ENCODE data around the gene SEMA4C. TPM values are rescaled to one million over a fixed set of nuclear protein-coding genes. Genes with fewer than 3 reads are reported as not detected.

Gene SEMA4C
- total and polyA plus RNA-seq, 5 donors: 19.3 to 28.5 (median 23.5) TPM

GRCh38 chr2:96888072-96889011 lies 18.5 kb upstream of the SEMA4C start:
- intact Hi-C loops (cut with DNase I): no loop called here
- DNase-seq: peak in 2 of 3 donors; percentile 83 to 86
- Histone ChIP-seq H3K4me3 (ENCODE audit: low read length) (no peak overlapping the region), H3K27me3 (ENCODE audit: control insufficient read depth, insufficient read depth) (no peaks in the 10 kb centered on the region), H3K4me1 (ENCODE audit: control insufficient read depth, insufficient read depth, low read length) (peaks cover 12% of the 10 kb centered on the region), H3K9me3 (ENCODE audit: control insufficient read depth, low read length) (no peaks in the 10 kb centered on the region), H3K27ac (ENCODE audit: low read length) (no peak overlapping the region)
- peak in 1 of 2 donors; percentile 51 for ATAC-seq
- 52% methylated on average over 12 of the region's 12 CpGs for WGBS

GRCh38 chr2:96887493-96888012 lies 17.7 kb upstream of the SEMA4C start:
- intact Hi-C loops (cut with DNase I): no loop called here
- no peaks in the 10 kb centered on the region for H3K9me3 ChIP-seq (ENCODE audit: control insufficient read depth, low read length)
- H3K27me3 ChIP-seq (ENCODE audit: control insufficient read depth, insufficient read depth): no peaks in the 10 kb centered on the region
- peak; percentile 36 to 76 for ATAC-seq
- H3K4me3 ChIP-seq (ENCODE audit: low read length): no peak overlapping the region
- 43% methylated on average over 18 of the region's 18 CpGs for WGBS
- no peak overlapping the region for H3K27ac ChIP-seq (ENCODE audit: low read length)
- H3K4me1 ChIP-seq (ENCODE audit: control insufficient read depth, insufficient read depth, low read length): peaks cover 12% of the 10 kb centered on the region
- peak; percentile 52 to 86 (median 79) for DNase-seq

- intact Hi-C loops (cut with DNase I): no loop called here
- peaks cover 2% of the 10 kb centered on the region for H3K4me1 ChIP-seq (ENCODE audit: control insufficient read depth, insufficient read depth, low read length)
- no peaks in the 10 kb centered on the region for H3K9me3 ChIP-seq (ENCODE audit: control insufficient read depth, low read length)
- no peak overlapping the region for H3K27ac ChIP-seq (ENCODE audit: low read length)
- 92% methylated on average over 23 of the region's 23 CpGs for WGBS
- no peak for ATAC-seq
- no peak for DNase-seq
- no peaks in the 10 kb centered on the region for H3K27me3 ChIP-seq (ENCODE audit: control insufficient read depth, insufficient read depth)
- no peak overlapping the region for H3K4me3 ChIP-seq (ENCODE audit: low read length)
Measured at GRCh38 chr2:96885432-96886347, 15.8 kb upstream of the SEMA4C start.

GRCh38 chr2:96884299-96885094 lies 14.6 kb upstream of the SEMA4C start:
- H3K9me3 ChIP-seq (ENCODE audit: control insufficient read depth, low read length): no peaks in the 10 kb centered on the region
- peak in 1 of 2 donors; percentile 27 for ATAC-seq
- WGBS: 79% methylated on average over 19 of the region's 19 CpGs
- H3K27ac ChIP-seq (ENCODE audit: low read length): no peak overlapping the region
- H3K4me3 ChIP-seq (ENCODE audit: low read length): no peak overlapping the region
- no peaks in the 10 kb centered on the region for H3K27me3 ChIP-seq (ENCODE audit: control insufficient read depth, insufficient read depth)
- H3K4me1 ChIP-seq (ENCODE audit: control insufficient read depth, insufficient read depth, low read length): peaks cover 2% of the 10 kb centered on the region
- intact Hi-C loops (cut with DNase I): no loop called here
- DNase-seq: no peak

GRCh38 chr2:96883306-96883705 lies 13.4 kb upstream of the SEMA4C start:
- Histone ChIP-seq H3K4me3 (ENCODE audit: low read length) (no peak overlapping the region), H3K4me1 (ENCODE audit: control insufficient read depth, insufficient read depth, low read length) (peaks cover 2% of the 10 kb centered on the region), H3K27ac (ENCODE audit: low read length) (no peak overlapping the region), H3K9me3 (ENCODE audit: control insufficient read depth, low read length) (no peaks in the 10 kb centered on the region), H3K27me3 (ENCODE audit: control insufficient read depth, insufficient read depth) (no peaks in the 10 kb centered on the region)
- no peak for ATAC-seq
- WGBS: 82% methylated on average over 9 of the region's 9 CpGs
- intact Hi-C loops (cut with DNase I): no loop called here
- no peak for DNase-seq

- no peaks in the 10 kb centered on the region for H3K27me3 ChIP-seq (ENCODE audit: control insufficient read depth, insufficient read depth)
- DNase-seq (no peak), ATAC-seq (no peak)
- 87% methylated on average over 8 of the region's 8 CpGs for WGBS
- H3K4me1 ChIP-seq (ENCODE audit: control insufficient read depth, insufficient read depth, low read length): peaks cover 2% of the 10 kb centered on the region
- intact Hi-C loops (cut with DNase I): no loop called here
- no peak overlapping the region for H3K4me3 ChIP-seq (ENCODE audit: low read length)
- no peak overlapping the region for H3K27ac ChIP-seq (ENCODE audit: low read length)
- H3K9me3 ChIP-seq (ENCODE audit: control insufficient read depth, low read length): no peaks in the 10 kb centered on the region
Measured at GRCh38 chr2:96882906-96883305, 13.0 kb upstream of the SEMA4C start.

- H3K27ac ChIP-seq (ENCODE audit: low read length): no peak overlapping the region
- no peaks in the 10 kb centered on the region for H3K27me3 ChIP-seq (ENCODE audit: control insufficient read depth, insufficient read depth)
- H3K4me3 ChIP-seq (ENCODE audit: low read length): no peak overlapping the region
- 79% methylated on average over 12 of the region's 12 CpGs for WGBS
- H3K9me3 ChIP-seq (ENCODE audit: control insufficient read depth, low read length): no peaks in the 10 kb centered on the region
- intact Hi-C loops (cut with DNase I): no loop called here
- no peaks in the 10 kb centered on the region for H3K4me1 ChIP-seq (ENCODE audit: control insufficient read depth, insufficient read depth, low read length)
- no peak for DNase-seq
- ATAC-seq: no peak
Measured at GRCh38 chr2:96882230-96882629, 12.3 kb upstream of the SEMA4C start.

- peak in 1 of 3 donors; percentile 72 for DNase-seq
- peak in 1 of 2 donors; percentile 14 for ATAC-seq
- Histone ChIP-seq H3K27ac (ENCODE audit: low read length) (no peak overlapping the region), H3K4me3 (ENCODE audit: low read length) (no peak overlapping the region), H3K4me1 (ENCODE audit: control insufficient read depth, insufficient read depth, low read length) (no peaks in the 10 kb centered on the region), H3K27me3 (ENCODE audit: control insufficient read depth, insufficient read depth) (no peaks in the 10 kb centered on the region), H3K9me3 (ENCODE audit: control insufficient read depth, low read length) (no peaks in the 10 kb centered on the region)
- intact Hi-C loops (cut with DNase I): no loop called here
- WGBS: 42% methylated on average over 10 of the region's 10 CpGs
Measured at GRCh38 chr2:96881349-96882195, 11.7 kb upstream of the SEMA4C start.

GRCh38 chr2:96880891-96881273 lies 11.0 kb upstream of the SEMA4C start:
- intact Hi-C loops (cut with DNase I): no loop called here

More at GRCh38 chr2:96880891-96881273, 11.0 kb upstream of the SEMA4C start:
- Histone ChIP-seq H3K27me3 (ENCODE audit: control insufficient read depth, insufficient read depth) (no peaks in the 10 kb centered on the region), H3K4me3 (ENCODE audit: low read length) (no peak overlapping the region), H3K9me3 (ENCODE audit: control insufficient read depth, low read length) (no peaks in the 10 kb centered on the region), H3K4me1 (ENCODE audit: control insufficient read depth, insufficient read depth, low read length) (no peaks in the 10 kb centered on the region), H3K27ac (ENCODE audit: low read length) (no peak overlapping the region)
- ATAC-seq (no peak), DNase-seq (no peak)
- WGBS: 82% methylated on average over 6 of the region's 6 CpGs
